ENCODE results near the gene RAB34. TPM values are rescaled to one million over a fixed set of nuclear protein-coding genes. Genes with fewer than 3 reads are reported as not detected.

Gene RAB34
- polyA plus RNA-seq, 3 donors: 66.7 to 93.3 (median 79.1) TPM

- Histone ChIP-seq H3K36me3 (replicated peaks in 1 of 2; ENCODE audit: control insufficient read depth in 1 of 2, insufficient read depth in 2 of 2, low read length in 2 of 2) (peaks cover 97 to 100% of the 10 kb centered on the region in 2 donors), H3K27ac (ENCODE audit: low read depth in 1 of 2, low read length in 2 of 2) (no peak overlapping the region), H2AFZ (ENCODE audit: insufficient read depth, low read depth, low read length, poor library complexity, severe bottlenecking) (no peak overlapping the region), H3K4me2 (replicated peaks; ENCODE audit: extremely low read depth, low read length, poor library complexity, severe bottlenecking) (no peak overlapping the region), H3K4me1 (ENCODE audit: control insufficient read depth in 1 of 2, insufficient read depth in 2 of 2, low read length in 2 of 2) (no peaks in the 10 kb centered on the region), H3K4me3 (replicated peaks in 1 of 3; ENCODE audit: low read depth in 2 of 3, low read length in 3 of 3) (no peak overlapping the region), H3K79me2 (ENCODE audit: insufficient read depth, low read length) (no peaks in the 10 kb centered on the region), H3K9ac (ENCODE audit: insufficient read depth, low read length, poor library complexity, severe bottlenecking) (no peak overlapping the region), H4K20me1 (ENCODE audit: insufficient read depth, low read length) (peaks cover 13% of the 10 kb centered on the region), H3K9me3 (replicated peaks in 1 of 2; ENCODE audit: control insufficient read depth in 1 of 2, insufficient read depth in 1 of 2, low read length in 2 of 2) (no peaks in the 10 kb centered on the region), H3K27me3 (ENCODE audit: control insufficient read depth in 2 of 2, insufficient read depth in 2 of 2, low read length in 2 of 2) (no peaks in the 10 kb centered on the region)
- no peak for TF ChIP-seq CTCF (IDR thresholded peaks at IDR 0.05)
- WGBS (ENCODE audit: insufficient coverage): 100% methylated on average over 1 of the region's 3 CpGs
- Mint-ChIP-seq H3K27ac (no peak overlapping the region), H3K4me1 (no peaks in the 10 kb centered on the region), H3K4me3 (no peak overlapping the region), H3K36me3 (peaks cover 77 to 99% of the 10 kb centered on the region in 2 donors), H3K9me3 (no peaks in the 10 kb centered on the region), H3K27me3 (ENCODE audit: low read depth in 3 of 3) (peaks cover 0 to 2% (median 1%) of the 10 kb centered on the region in 3 donors)
- intact Hi-C loops (cut with micrococcal nuclease): no loop called here
- DNase-seq: no peak
These were observed 42.2 kb downstream of the RAB34 start for GRCh38 chr17:28675490-28675889.

GRCh38 chr17:28669918-28670317 lies 47.8 kb downstream of the RAB34 start:
- no peak for DNase-seq
- Histone ChIP-seq H3K36me3 (replicated peaks in 1 of 2; ENCODE audit: control insufficient read depth in 1 of 2, insufficient read depth in 2 of 2, low read length in 2 of 2) (peaks cover 65 to 91% of the 10 kb centered on the region in 2 donors), H3K4me2 (replicated peaks; ENCODE audit: extremely low read depth, low read length, poor library complexity, severe bottlenecking) (no peak overlapping the region), H3K79me2 (ENCODE audit: insufficient read depth, low read length) (peaks cover 41% of the 10 kb centered on the region), H3K9me3 (replicated peaks in 1 of 2; ENCODE audit: control insufficient read depth in 1 of 2, insufficient read depth in 1 of 2, low read length in 2 of 2) (no peaks in the 10 kb centered on the region), H3K4me3 (replicated peaks in 1 of 3; ENCODE audit: low read depth in 2 of 3, low read length in 3 of 3) (no peak overlapping the region), H4K20me1 (ENCODE audit: insufficient read depth, low read length) (peaks cover 62% of the 10 kb centered on the region), H3K27ac (ENCODE audit: low read depth in 1 of 2, low read length in 2 of 2) (no peak overlapping the region), H3K27me3 (ENCODE audit: control insufficient read depth in 2 of 2, insufficient read depth in 2 of 2, low read length in 2 of 2) (no peaks in the 10 kb centered on the region), H3K4me1 (ENCODE audit: control insufficient read depth in 1 of 2, insufficient read depth in 2 of 2, low read length in 2 of 2) (no peaks in the 10 kb centered on the region), H2AFZ (ENCODE audit: insufficient read depth, low read depth, low read length, poor library complexity, severe bottlenecking) (no peak overlapping the region), H3K9ac (ENCODE audit: insufficient read depth, low read length, poor library complexity, severe bottlenecking) (no peak overlapping the region)
- H3K4me3 Mint-ChIP-seq: no peak overlapping the region
- peaks cover 63% of the 10 kb centered on the region in 2 donors for H3K36me3 Mint-ChIP-seq
- TF ChIP-seq CTCF (IDR thresholded peaks at IDR 0.05): no peak
- H3K27ac Mint-ChIP-seq: no peak overlapping the region
- no CpG with 5 or more reads among the region's 1 CpG for WGBS (ENCODE audit: insufficient coverage)
- no peaks in the 10 kb centered on the region for H3K9me3 Mint-ChIP-seq
- intact Hi-C loops (cut with micrococcal nuclease): no loop called here
- H3K4me1 Mint-ChIP-seq: peaks cover 7% of the 10 kb centered on the region
- H3K27me3 Mint-ChIP-seq (ENCODE audit: low read depth in 3 of 3): peaks cover 0 to 1% (median 0%) of the 10 kb centered on the region in 3 donors
